Gastrocnemius medialis (tissue), 4 donors: Measurements from ENCODE around the gene LMCD1. TPM values are rescaled to one million over a fixed set of nuclear protein-coding genes. Genes with fewer than 3 reads are reported as not detected.

ENCODE experiments used
- ATAC-seq, 2 donors: fragments of 150-250 bp; one replicate each; pipeline ENCODE4 v1.9.1; 2016
- DNase-seq, 2 donors: peaks; one replicate each; pipeline ENCODE4 v3.0.0-alpha.2; 2019
- H3K27ac ChIP-seq, 4 donors: fragments of 200-600 bp; sonication (generic); 1 replicate in 1 of 4; 2 replicates in 3 of 4; pipeline ENCODE4 v1.5.1; 2016 to 2018; ENCODE audit warnings: mild to moderate bottlenecking in 2 of 4, moderate library complexity in 1 of 4
- H3K27me3 ChIP-seq, 3 donors: fragments of 200-600 bp; sonication (generic) in 2 of 3; 1 replicate in 1 of 3; 2 replicates in 2 of 3; pipeline versions ENCODE4 v1.5.1 to v1.6.0; 2016 to 2019; ENCODE audit warnings: mild to moderate bottlenecking in 1 of 3, moderate library complexity in 1 of 3
- H3K36me3 ChIP-seq, 2 donors: fragments of 200-600 bp; sonication (generic) in 1 of 2; one replicate each; pipeline ENCODE4 v1.5.1; 2017 to 2018
- H3K4me1 ChIP-seq, 2 donors: fragments of 200-600 bp; sonication (generic) in 1 of 2; one replicate each; pipeline ENCODE4 v1.5.1; 2016 to 2017; ENCODE audit warnings: mild to moderate bottlenecking in 2 of 2
- H3K4me3 ChIP-seq, 4 donors: fragments of 200-600 bp; sonication (generic) in 3 of 4; 1 replicate in 1 of 4; 2 replicates in 3 of 4; pipeline ENCODE4 v1.5.1; 2016 to 2019; ENCODE audit warnings: mild to moderate bottlenecking in 2 of 4
- H3K9me3 ChIP-seq, 3 donors: fragments of 200-600 bp; sonication (generic) in 2 of 3; 1 replicate in 1 of 3; 2 replicates in 2 of 3; pipeline ENCODE4 v1.5.1; 2016 to 2019
- POLR2A ChIP-seq, 2 donors: fragments of 450-650 bp; IDR thresholded peaks; one replicate each; pipeline ENCODE4 v1.6.1; 2017; ENCODE audit warnings: antibody characterized with exemption in 2 of 2, mild to moderate bottlenecking in 2 of 2, moderate library complexity in 2 of 2
- in situ Hi-C, 4 donors: fragments of 200-750 bp; cut with MboI; loops; one replicate each; pipeline versions ENCODE4 v1.15.0 to v1.8.0; 2017; ENCODE audit warnings: low sequenced_read_pairs in 4 of 4
- intact Hi-C: fragments of 100-400 bp; cut with DNase I; formaldehyde crosslinking; loops from one replicate; pipeline ENCODE4 v1.15.1; 2023; ENCODE audit warnings: low total_unique reads
- total RNA-seq, 4 donors: library from RNA; depleted of rRNA; stranded (reverse); fragments of >200 nt; gene quantifications; one replicate each; pipeline versions ENCODE4 v1.1.0 to v1.2.3, GENCODE V29; 2016
- TF ChIP-seq, protein P1 (sequence below), 5 experiments: fragments of 450-650 bp in 3 of 5; fragments of 200-600 bp in 2 of 5; sonication (generic) in 2 of 5; IDR thresholded peaks in 4 of 5; conservative IDR thresholded peaks in 1 of 5; 1 replicate in 4 of 5; 2 replicates in 1 of 5; pipeline ENCODE4 v1.5.1; 2016 to 2019; ENCODE audit warnings: antibody characterized with exemption in 5 of 5, mild to moderate bottlenecking in 3 of 5, moderate library complexity in 3 of 5

Gene LMCD1
- total RNA-seq, 4 donors from 2014 or later, result 96.0 to 581 (median 167) TPM

- Histone ChIP-seq H3K27me3 (no peaks in the 10 kb centered on the region), H3K27ac (peak overlapping the region; percentile 89 to 97 (median 94)), H3K4me3 (peak overlapping the region; percentile 63 to 70 (median 65)), H3K4me1 (peaks cover 42 to 43% of the 10 kb centered on the region in 2 donors), H3K36me3 (no peaks in the 10 kb centered on the region), H3K9me3 (no peaks in the 10 kb centered on the region)
- TF ChIP-seq, protein P1, sequence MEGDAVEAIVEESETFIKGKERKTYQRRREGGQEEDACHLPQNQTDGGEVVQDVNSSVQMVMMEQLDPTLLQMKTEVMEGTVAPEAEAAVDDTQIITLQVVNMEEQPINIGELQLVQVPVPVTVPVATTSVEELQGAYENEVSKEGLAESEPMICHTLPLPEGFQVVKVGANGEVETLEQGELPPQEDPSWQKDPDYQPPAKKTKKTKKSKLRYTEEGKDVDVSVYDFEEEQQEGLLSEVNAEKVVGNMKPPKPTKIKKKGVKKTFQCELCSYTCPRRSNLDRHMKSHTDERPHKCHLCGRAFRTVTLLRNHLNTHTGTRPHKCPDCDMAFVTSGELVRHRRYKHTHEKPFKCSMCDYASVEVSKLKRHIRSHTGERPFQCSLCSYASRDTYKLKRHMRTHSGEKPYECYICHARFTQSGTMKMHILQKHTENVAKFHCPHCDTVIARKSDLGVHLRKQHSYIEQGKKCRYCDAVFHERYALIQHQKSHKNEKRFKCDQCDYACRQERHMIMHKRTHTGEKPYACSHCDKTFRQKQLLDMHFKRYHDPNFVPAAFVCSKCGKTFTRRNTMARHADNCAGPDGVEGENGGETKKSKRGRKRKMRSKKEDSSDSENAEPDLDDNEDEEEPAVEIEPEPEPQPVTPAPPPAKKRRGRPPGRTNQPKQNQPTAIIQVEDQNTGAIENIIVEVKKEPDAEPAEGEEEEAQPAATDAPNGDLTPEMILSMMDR (IDR thresholded peaks at IDR 0.05 in 4 of 5, conservative IDR thresholded peaks at IDR 0.05 in 1 of 5), result no peak
- TF ChIP-seq POLR2A (IDR thresholded peaks at IDR 0.05), result no peak
- no peak for DNase-seq
- in situ Hi-C loops (loop anchor here in 2 of 4 donors (10.0 kb wide), 1 partner anchor 94 kb away; no protein-coding TSS in a partner anchor), intact Hi-C loops (loop anchor here (5.0 kb wide), 1 partner anchor 651 kb away; no protein-coding TSS in a partner anchor)
- ATAC-seq, result no peak
These were observed 643 bp upstream of the LMCD1 start for GRCh38 chr3:8500989-8501370.

GRCh38 chr3:8503461-8503860 is 1.8 kb downstream of the LMCD1 start:
- in situ Hi-C loops, result loop anchor here in 2 of 4 donors (10.0 kb wide), 1 partner anchor 91 kb away; no protein-coding TSS in a partner anchor
- peaks cover 67% of the 10 kb centered on the region in 2 donors for H3K4me1 ChIP-seq
- peak overlapping the region; percentile 89 to 97 (median 94) for H3K27ac ChIP-seq
- H3K9me3 ChIP-seq, result no peaks in the 10 kb centered on the region
- TF ChIP-seq, protein P1 (IDR thresholded peaks at IDR 0.05 in 4 of 5, conservative IDR thresholded peaks at IDR 0.05 in 1 of 5), result no peak
- no peak for TF ChIP-seq POLR2A (IDR thresholded peaks at IDR 0.05)
- DNase-seq (no peak), ATAC-seq (no peak)
- intact Hi-C loops, result loop anchor here (2.0 to 5.0 kb wide), 2 partner anchors 15 to 649 kb away; no protein-coding TSS in a partner anchor
- peak overlapping the region; percentile 46 to 66 (median 59) for H3K4me3 ChIP-seq
- no peaks in the 10 kb centered on the region for H3K36me3 ChIP-seq
- H3K27me3 ChIP-seq, result no peaks in the 10 kb centered on the region

GRCh38 chr3:8503871-8504610 is 2.4 kb downstream of the LMCD1 start:
- no peaks in the 10 kb centered on the region for H3K36me3 ChIP-seq
- no peak for TF ChIP-seq POLR2A (IDR thresholded peaks at IDR 0.05)
- TF ChIP-seq, protein P1 (IDR thresholded peaks at IDR 0.05 in 4 of 5, conservative IDR thresholded peaks at IDR 0.05 in 1 of 5), result no peak
- H3K4me3 ChIP-seq, result peak overlapping the region; percentile 46 to 66 (median 59)
- H3K27me3 ChIP-seq, result no peaks in the 10 kb centered on the region
- peaks cover 70 to 73% of the 10 kb centered on the region in 2 donors for H3K4me1 ChIP-seq
- H3K9me3 ChIP-seq, result no peaks in the 10 kb centered on the region
- peak overlapping the region; percentile 89 to 97 (median 94) for H3K27ac ChIP-seq
- in situ Hi-C loops, result loop anchor here in 2 of 4 donors (10.0 kb wide), 1 partner anchor 91 kb away; no protein-coding TSS in a partner anchor
- ATAC-seq (peak in 1 of 2 donors; percentile 21), DNase-seq (no peak)
- intact Hi-C loops, result loop anchor here (2.0 to 5.0 kb wide), 2 partner anchors 15 to 648 kb away; no protein-coding TSS in a partner anchor

GRCh38 chr3:8504611-8504973 is 3.0 kb downstream of the LMCD1 start:
- DNase-seq (no peak), ATAC-seq (no peak)
- no peaks in the 10 kb centered on the region for H3K27me3 ChIP-seq
- H3K4me3 ChIP-seq, result peak overlapping the region; percentile 46 to 66 (median 59)
- H3K36me3 ChIP-seq, result no peaks in the 10 kb centered on the region
- H3K4me1 ChIP-seq, result peaks cover 72 to 78% of the 10 kb centered on the region in 2 donors
- H3K9me3 ChIP-seq, result no peaks in the 10 kb centered on the region
- intact Hi-C loops (loop anchor here (5.0 kb wide), 1 partner anchor 648 kb away; no protein-coding TSS in a partner anchor), in situ Hi-C loops (loop anchor here in 2 of 4 donors (10.0 kb wide), 1 partner anchor 90 kb away; no protein-coding TSS in a partner anchor)
- TF ChIP-seq POLR2A (IDR thresholded peaks at IDR 0.05), result no peak
- TF ChIP-seq, protein P1 (IDR thresholded peaks at IDR 0.05 in 4 of 5, conservative IDR thresholded peaks at IDR 0.05 in 1 of 5), result no peak
- H3K27ac ChIP-seq, result peak overlapping the region; percentile 89 to 97 (median 94)
